H1 (cell line): ENCODE data around the gene RYR3. TPM values are rescaled to one million over a fixed set of nuclear protein-coding genes. Genes with fewer than 3 reads are reported as not detected.

Experiments
- CTCF ChIA-PET: fragments of 300-600 bp; sonication (Branson Sonifier 250); formaldehyde crosslinking; loops from one replicate; lab custom pipeline; 2021; ENCODE audit not compliant: partially characterized antibody; lab: Charles Lee
- POLR2A ChIA-PET: fragments of 300-600 bp; sonication (Branson Sonifier 250); formaldehyde crosslinking; loops from one replicate; lab custom pipeline; 2021; ENCODE audit warnings: inconsistent platforms; ENCODE audit not compliant: partially characterized antibody; lab: Charles Lee
- DNase-seq, 2 experiments: peaks; one replicate each; pipeline versions ENCODE4 v3.0.0 to v3.0.0-alpha.2; 2010 to 2022; ENCODE audit warnings: low spot score in 2 of 2, low read depth in 1 of 2, mixed read lengths in 1 of 2
- FAIRE-seq: peaks from 2 replicates; lab custom pipeline; 2011; peaks lifted over from hg19 to GRCh38; lab: Jason Lieb, UNC
- H2AFZ ChIP-seq: 2 replicates; pipeline ENCODE4 v1.8.1; 2012; ENCODE audit warnings: low read length, inconsistent platforms
- H2AK5ac ChIP-seq: 2 replicates; pipeline ENCODE4 v1.6.1; 2013; ENCODE audit warnings: low read depth, low read length
- H2BK120ac ChIP-seq: replicated peaks from 2 replicates; pipeline ENCODE3; 2013; ENCODE audit warnings: low read depth, low read length, inconsistent platforms
- H2BK12ac ChIP-seq: 2 replicates; pipeline ENCODE4 v1.6.1; 2013; ENCODE audit warnings: low read depth, low read length
- H2BK15ac ChIP-seq: 2 replicates; pipeline ENCODE4 v1.6.1; 2013; ENCODE audit warnings: low read length
- H2BK20ac ChIP-seq: 2 replicates; pipeline ENCODE4 v1.6.1; 2013; ENCODE audit warnings: low read length
- H2BK5ac ChIP-seq: 2 replicates; pipeline ENCODE4 v1.6.1; 2013; ENCODE audit warnings: low read depth, low read length
- H3K14ac ChIP-seq: 2 replicates; pipeline ENCODE4 v1.6.1; 2013; ENCODE audit warnings: inconsistent platforms; ENCODE audit not compliant: insufficient read length
- H3K18ac ChIP-seq: 2 replicates; pipeline ENCODE4 v1.6.1; 2013; ENCODE audit warnings: low read length; ENCODE audit errors: extremely low read depth
- H3K23ac ChIP-seq: 2 replicates; pipeline ENCODE4 v1.6.1; 2013; ENCODE audit warnings: inconsistent platforms; ENCODE audit not compliant: insufficient read length
- H3K23me2 ChIP-seq: 2 replicates; pipeline ENCODE4 v1.6.1; 2013; ENCODE audit warnings: low read depth, low read length
- H3K27ac ChIP-seq: 2 replicates; pipeline ENCODE4 v1.6.1; 2011; ENCODE audit warnings: low read depth, low read length, inconsistent platforms
- H3K27me3 ChIP-seq, 4 experiments: replicated peaks in 1 of 4; 1 replicate in 1 of 4; 2 replicates in 3 of 4; pipeline versions ENCODE4 v1.6.1 to v1.8.1; 2011 to 2013; ENCODE audit warnings: low read length in 3 of 4, mild to moderate bottlenecking in 3 of 4, inconsistent platforms in 2 of 4, mixed read lengths in 2 of 4, moderate library complexity in 1 of 4; ENCODE audit not compliant: control insufficient read depth in 3 of 4, insufficient read depth in 3 of 4; ENCODE audit errors: extremely low read depth in 1 of 4
- H3K36me3 ChIP-seq, 4 experiments: 2 replicates each; pipeline versions ENCODE4 v1.6.1 to v1.8.1; 2011 to 2013; ENCODE audit warnings: mild to moderate bottlenecking in 4 of 4, low read length in 3 of 4, moderate library complexity in 2 of 4, control low read depth in 1 of 4, inconsistent platforms in 1 of 4; ENCODE audit not compliant: insufficient read depth in 4 of 4, control insufficient read depth in 2 of 4
- H3K4ac ChIP-seq: replicated peaks from 2 replicates; pipeline ENCODE3; 2013; ENCODE audit warnings: low read length, low read depth, mixed read lengths, inconsistent platforms; ENCODE audit not compliant: insufficient read length
- H3K4me1 ChIP-seq, 4 experiments: replicated peaks in 1 of 4; 1 replicate in 1 of 4; 2 replicates in 3 of 4; pipeline versions ENCODE4 v1.6.1 to v1.8.1; 2011 to 2013; ENCODE audit warnings: low read length in 3 of 4, inconsistent platforms in 2 of 4, mixed read lengths in 1 of 4; ENCODE audit not compliant: insufficient read depth in 4 of 4, control insufficient read depth in 3 of 4
- H3K4me2 ChIP-seq, 2 experiments: 2 replicates each; pipeline versions ENCODE4 v1.6.1 to v1.8.1; 2011 to 2013; ENCODE audit warnings: low read depth in 2 of 2, low read length in 2 of 2, control low read depth in 1 of 2, inconsistent platforms in 1 of 2, mild to moderate bottlenecking in 1 of 2; ENCODE audit not compliant: insufficient read depth in 1 of 2
- H3K4me3 ChIP-seq, 4 experiments: fragments of 200-600, 300-600 bp in 1 of 4; sonication (generic), shearing (Covaris generic), sonication (Bioruptor Twin) in 1 of 4; 2 replicates each; pipeline versions ENCODE4 v1.5.1 to v1.8.1; 2011 to 2016; ENCODE audit warnings: low read length in 4 of 4, low read depth in 3 of 4, control low read depth in 2 of 4, inconsistent platforms in 2 of 4, mild to moderate bottlenecking in 2 of 4, mixed read lengths in 1 of 4, moderate library complexity in 1 of 4; ENCODE audit not compliant: insufficient read depth in 2 of 4; ENCODE audit errors: extremely low read depth in 1 of 4
- H3K56ac ChIP-seq: replicated peaks from 2 replicates; pipeline ENCODE3; 2013; ENCODE audit warnings: low read depth, mild to moderate bottlenecking, mixed read lengths, low read length, inconsistent platforms; ENCODE audit not compliant: insufficient read length
- H3K79me1 ChIP-seq: 2 replicates; pipeline ENCODE4 v1.6.1; 2013; ENCODE audit warnings: low read depth, low read length, control low read depth
- H3K79me2 ChIP-seq, 2 experiments: 2 replicates each; pipeline versions ENCODE4 v1.6.1 to v1.8.1; 2012 to 2013; ENCODE audit warnings: low read length in 2 of 2, mild to moderate bottlenecking in 2 of 2, inconsistent platforms in 1 of 2; ENCODE audit not compliant: insufficient read depth in 2 of 2, control insufficient read depth in 1 of 2
- H3K9ac ChIP-seq, 4 experiments: replicated peaks in 1 of 4; 1 replicate in 1 of 4; 2 replicates in 3 of 4; pipeline versions ENCODE4 v1.6.1 to v1.8.1; 2011 to 2013; ENCODE audit warnings: low read depth in 3 of 4, low read length in 3 of 4, control low read depth in 2 of 4, mild to moderate bottlenecking in 2 of 4, moderate library complexity in 2 of 4, inconsistent platforms in 1 of 4; ENCODE audit errors: extremely low read depth in 1 of 4
- H3K9me3 ChIP-seq, 2 experiments: 2 replicates each; pipeline versions ENCODE4 v1.6.1 to v1.8.1; 2012 to 2013; ENCODE audit warnings: mild to moderate bottlenecking in 2 of 2, moderate library complexity in 2 of 2, control low read depth in 1 of 2, inconsistent platforms in 1 of 2, low read depth in 1 of 2, low read length in 1 of 2, mixed read lengths in 1 of 2; ENCODE audit not compliant: insufficient read depth in 2 of 2
- H4K20me1 ChIP-seq, 2 experiments: replicated peaks in 1 of 2; 2 replicates each; pipeline versions ENCODE3 to v1.8.1; 2011 to 2013; ENCODE audit warnings: inconsistent platforms in 2 of 2, low read length in 2 of 2, mild to moderate bottlenecking in 1 of 2; ENCODE audit not compliant: insufficient read depth in 2 of 2, control insufficient read depth in 1 of 2
- H4K5ac ChIP-seq: 2 replicates; pipeline ENCODE4 v1.6.1; 2013; ENCODE audit warnings: low read length, low read depth, mixed read lengths, inconsistent platforms; ENCODE audit not compliant: insufficient read length
- H4K8ac ChIP-seq: 2 replicates; pipeline ENCODE4 v1.8.0; 2013; ENCODE audit warnings: mild to moderate bottlenecking, moderate library complexity, low read length, inconsistent platforms; ENCODE audit not compliant: insufficient read depth; ENCODE audit errors: extremely low read depth
- H4K91ac ChIP-seq: replicated peaks from 2 replicates; pipeline ENCODE3; 2013; ENCODE audit warnings: low read length, mixed read lengths, inconsistent platforms; ENCODE audit not compliant: insufficient read length
- CEBPB ChIP-seq: IDR thresholded peaks from 2 replicates; pipeline ENCODE4 v1.6.1; 2012; ENCODE audit warnings: low read depth, low read length
- CHD1 ChIP-seq: IDR thresholded peaks from 2 replicates; pipeline ENCODE4 v1.6.1; 2012; ENCODE audit warnings: low read depth, low read length, improper control_type of control experiment
- FOSL1 ChIP-seq: IDR thresholded peaks from 2 replicates; pipeline ENCODE4 v1.6.1; 2011; ENCODE audit warnings: mild to moderate bottlenecking, low read depth, low read length, moderate library complexity; ENCODE audit not compliant: insufficient read depth
- JUN ChIP-seq: IDR thresholded peaks from 2 replicates; pipeline ENCODE4 v1.6.1; 2011; ENCODE audit warnings: low read depth, mild to moderate bottlenecking, improper control_type of control experiment, low read length
- PHF8 ChIP-seq: fragments of 200-600 bp; sonication (generic); conservative IDR thresholded peaks from 2 replicates; pipeline ENCODE4 v1.7.1; 2012; ENCODE audit warnings: low read depth, mild to moderate bottlenecking, inconsistent platforms, low read length, moderate library complexity
- RNF2 ChIP-seq: fragments of 200-900, 300-1000 bp; sonication (generic); IDR thresholded peaks from 2 replicates; pipeline ENCODE4 v1.7.1; 2016; ENCODE audit warnings: borderline replicate concordance, low read depth, mild to moderate bottlenecking, antibody characterized with exemption, low read length; ENCODE audit not compliant: poor library complexity, severe bottlenecking; ENCODE audit errors: missing control alignments
- SP4 ChIP-seq: IDR thresholded peaks from 2 replicates; pipeline ENCODE4 v1.6.1; 2012; ENCODE audit warnings: low read length, inconsistent platforms
- WGBS, 2 experiments: shearing (Covaris generic) in 1 of 2; methylation state at CpG; one replicate each; pipeline versions ENCODE4 v1.1.6 to v1.1.7; 2013 to 2015; ENCODE audit warnings: low lambda C conversion rate in 2 of 2, mixed read lengths in 2 of 2, inconsistent platforms in 1 of 2, low coverage in 1 of 2, missing lambda C conversion rate in 1 of 2; ENCODE audit not compliant: insufficient replicate concordance in 2 of 2, insufficient coverage in 1 of 2, insufficient read length in 1 of 2; ENCODE audit errors: extremely low coverage in 1 of 2, missing lambda C conversion rate in 1 of 2; 5-methylcytosine and 5-hydroxymethylcytosine counted together
- polyA plus RNA-seq, 7 experiments: library from polyadenylated mRNA; depleted of rRNA in 3 of 7; stranded (reverse) in 5 of 7; unstranded in 2 of 7; fragments of >200 nt in 5 of 7; fragments of 200-250 nt in 2 of 7; gene quantifications; 1 replicate in 5 of 7; 2 replicates in 1 of 7; 4 replicates in 1 of 7; pipeline versions ENCODE4 v1.2.1 to v1.2.3, GENCODE V29; 2011 to 2013; ENCODE audit warnings: missing spikeins in 2 of 7, mixed read lengths in 2 of 7
- total RNA-seq: library from RNA; stranded (reverse); fragmentation: NEBNext Ultra II Directional; extraction: Animal tissue kit (Norgen Biotek cat#: 25700); gene quantifications from 2 replicates; pipeline ENCODE4 v1.2.1, GENCODE V29; 2021

The RYR3 gene
- total and polyA plus RNA-seq, 2 of the 8 experiments (the other 6 are each of a cell fraction or from before 2014, with no cell fraction given), result 0.33 to 3.4 TPM

DNA sequence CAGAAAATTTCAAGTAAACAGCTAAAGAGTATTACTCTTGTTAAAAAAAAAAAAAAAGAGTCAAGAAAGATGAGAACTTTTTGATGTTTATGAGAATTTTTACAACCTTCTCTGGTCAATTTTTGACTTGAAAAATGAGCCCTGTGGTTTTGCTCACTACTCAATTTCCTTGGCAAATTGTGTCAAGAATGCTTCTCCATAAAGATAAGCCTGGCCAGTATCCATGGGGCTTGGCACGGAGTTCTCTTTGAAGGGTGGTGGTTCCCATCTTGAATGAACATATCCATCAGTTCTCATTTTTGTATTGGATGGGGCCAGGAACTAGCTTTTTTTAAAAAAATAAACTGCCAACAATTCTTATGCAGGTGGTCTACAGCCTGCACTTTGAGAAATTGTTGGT lies 179.9 kb downstream of the RYR3 start:
- H3K4me3 ChIP-seq, result no peak overlapping the region
- no peak overlapping the region for H3K27ac ChIP-seq
- H2AK5ac ChIP-seq, result no peak overlapping the region
- ChIA-PET POLR2A (interaction anchor here (1.4 kb wide), 1 partner anchor 10 kb away, joined by 3 read pairs; no protein-coding TSS in a partner anchor), CTCF (no interaction called here)
- no peak overlapping the region for H2BK120ac ChIP-seq
- H2BK20ac ChIP-seq, result no peak overlapping the region
- no peak for FAIRE-seq
- 100% methylated on average over 1 of the region's 1 CpG; no CpG with 5 or more reads in 1 of the 2 experiments for WGBS, 2 experiments
- H3K4me2 ChIP-seq, result no peak overlapping the region
- H4K20me1 ChIP-seq, result no peaks in the 10 kb centered on the region
- H3K4me1 ChIP-seq, result no peaks in the 10 kb centered on the region
- no peak overlapping the region for H3K9ac ChIP-seq
- no peak overlapping the region for H3K56ac ChIP-seq
- H3K27me3 ChIP-seq, result no peaks in the 10 kb centered on the region
- H2BK12ac ChIP-seq, result no peak overlapping the region
- H2BK15ac ChIP-seq, result no peak overlapping the region
- no peak for DNase-seq
- H3K79me2 ChIP-seq, result no peaks in the 10 kb centered on the region
- H4K8ac ChIP-seq, result no peak overlapping the region
- no peak overlapping the region for H4K91ac ChIP-seq
- no peak overlapping the region for H2BK5ac ChIP-seq
- no peaks in the 10 kb centered on the region for H3K79me1 ChIP-seq
- no peak overlapping the region for H3K14ac ChIP-seq
- no peak overlapping the region for H4K5ac ChIP-seq
- H3K18ac ChIP-seq, result no peak overlapping the region
- TF ChIP-seq JUN (no peak), PHF8 (no peak), FOSL1 (no peak), CHD1 (no peak), SP4 (no peak), CEBPB (no peak), RNF2 (no peak)
- no peak overlapping the region for H3K23ac ChIP-seq
- no peak overlapping the region for H2AFZ ChIP-seq
- H3K23me2 ChIP-seq, result no peaks in the 10 kb centered on the region
- H3K4ac ChIP-seq, result no peak overlapping the region
- no peaks in the 10 kb centered on the region for H3K9me3 ChIP-seq
- no peaks in the 10 kb centered on the region for H3K36me3 ChIP-seq
